Trophoblast cell (in vitro differentiated cells and primary cell): ENCODE results near the gene ITGA11.

Experiments used
- DNase-seq, 2 donors: peaks; one replicate each; pipeline ENCODE4 v3.0.0-alpha.2; 2016
- H2AFZ ChIP-seq: 2 replicates; pipeline ENCODE4 v1.6.1; 2013; ENCODE audit warnings: low read length, moderate library complexity, mild to moderate bottlenecking; ENCODE audit not compliant: insufficient read depth, poor library complexity
- H2AK5ac ChIP-seq: 2 replicates; pipeline ENCODE4 v1.6.1; 2013; ENCODE audit warnings: mild to moderate bottlenecking, low read length
- H2BK120ac ChIP-seq: 2 replicates; pipeline ENCODE4 v1.6.1; 2013; ENCODE audit warnings: low read length, mild to moderate bottlenecking, moderate library complexity; ENCODE audit not compliant: insufficient read depth, poor library complexity
- H2BK12ac ChIP-seq: 2 replicates; pipeline ENCODE4 v1.6.1; 2013; ENCODE audit warnings: mild to moderate bottlenecking, low read length, moderate library complexity
- H2BK5ac ChIP-seq: 2 replicates; pipeline ENCODE4 v1.6.1; 2013; ENCODE audit warnings: low read length, low read depth, moderate library complexity, mild to moderate bottlenecking; ENCODE audit not compliant: poor library complexity
- H3K14ac ChIP-seq: 2 replicates; pipeline ENCODE4 v1.6.1; 2013; ENCODE audit warnings: mild to moderate bottlenecking, low read length
- H3K18ac ChIP-seq: 2 replicates; pipeline ENCODE4 v1.6.1; 2013; ENCODE audit warnings: mild to moderate bottlenecking, low read length
- H3K23ac ChIP-seq: 2 replicates; pipeline ENCODE4 v1.6.1; 2013; ENCODE audit warnings: low read length
- H3K27ac ChIP-seq: 2 replicates; pipeline ENCODE4 v1.5.1; 2013; ENCODE audit warnings: low read depth, mild to moderate bottlenecking, inconsistent platforms, low read length, moderate library complexity
- H3K27me3 ChIP-seq: 2 replicates; pipeline ENCODE4 v1.6.1; 2013; ENCODE audit warnings: inconsistent platforms, mild to moderate bottlenecking, low read length, moderate library complexity; ENCODE audit not compliant: insufficient read depth
- H3K36me3 ChIP-seq, 2 experiments: 1 replicate in 1 of 2; 2 replicates in 1 of 2; pipeline ENCODE4 v1.6.1; 2013; ENCODE audit warnings: low read length in 2 of 2, mild to moderate bottlenecking in 2 of 2, moderate library complexity in 1 of 2; ENCODE audit not compliant: insufficient read depth in 2 of 2, control insufficient read depth in 1 of 2
- H3K4ac ChIP-seq: 2 replicates; pipeline ENCODE4 v1.6.1; 2013; ENCODE audit warnings: low read depth, mild to moderate bottlenecking, low read length, moderate library complexity
- H3K4me1 ChIP-seq, 2 experiments: 1 replicate in 1 of 2; 2 replicates in 1 of 2; pipeline ENCODE4 v1.6.1; 2013; ENCODE audit warnings: low read length in 2 of 2, mild to moderate bottlenecking in 2 of 2, moderate library complexity in 1 of 2; ENCODE audit not compliant: insufficient read depth in 2 of 2, control insufficient read depth in 1 of 2
- H3K4me2 ChIP-seq: 2 replicates; pipeline ENCODE4 v1.6.1; 2013; ENCODE audit warnings: inconsistent platforms, mild to moderate bottlenecking, low read length, moderate library complexity
- H3K4me3 ChIP-seq: 2 replicates; pipeline ENCODE4 v1.5.1; 2013; ENCODE audit warnings: mild to moderate bottlenecking, low read depth, low read length, inconsistent platforms
- H3K79me1 ChIP-seq: one replicate; pipeline ENCODE4 v1.6.1; 2013; ENCODE audit warnings: low read length
- H3K79me2 ChIP-seq: 2 replicates; pipeline ENCODE4 v1.6.1; 2013; ENCODE audit warnings: low read length, mild to moderate bottlenecking; ENCODE audit not compliant: control insufficient read depth, insufficient read depth, poor library complexity
- H3K9ac ChIP-seq: 2 replicates; pipeline ENCODE4 v1.6.1; 2013; ENCODE audit warnings: mild to moderate bottlenecking, low read length
- H3K9me3 ChIP-seq: 2 replicates; pipeline ENCODE4 v1.6.1; 2013; ENCODE audit warnings: low read depth, mild to moderate bottlenecking, control low read depth, inconsistent platforms, low read length; ENCODE audit not compliant: insufficient read depth
- H4K12ac ChIP-seq: 2 replicates; pipeline ENCODE4 v1.6.1; 2013; ENCODE audit warnings: low read depth, mild to moderate bottlenecking, low read length, moderate library complexity
- H4K8ac ChIP-seq: 2 replicates; pipeline ENCODE4 v1.6.1; 2013; ENCODE audit warnings: low read depth, mild to moderate bottlenecking, low read length, moderate library complexity
- H4K91ac ChIP-seq: one replicate; pipeline ENCODE4 v1.6.1; 2013; ENCODE audit warnings: low read depth, mild to moderate bottlenecking, low read length, moderate library complexity
- WGBS: extraction: QIAGEN DNeasy Blood & Tissue Kit; methylation state at CpG from one replicate; pipeline ENCODE4 v1.1.7; 2013; ENCODE audit warnings: missing lambda C conversion rate; ENCODE audit not compliant: insufficient read length, insufficient coverage; ENCODE audit errors: extremely low coverage; 5-methylcytosine and 5-hydroxymethylcytosine counted together

Gene ITGA11

DNA sequence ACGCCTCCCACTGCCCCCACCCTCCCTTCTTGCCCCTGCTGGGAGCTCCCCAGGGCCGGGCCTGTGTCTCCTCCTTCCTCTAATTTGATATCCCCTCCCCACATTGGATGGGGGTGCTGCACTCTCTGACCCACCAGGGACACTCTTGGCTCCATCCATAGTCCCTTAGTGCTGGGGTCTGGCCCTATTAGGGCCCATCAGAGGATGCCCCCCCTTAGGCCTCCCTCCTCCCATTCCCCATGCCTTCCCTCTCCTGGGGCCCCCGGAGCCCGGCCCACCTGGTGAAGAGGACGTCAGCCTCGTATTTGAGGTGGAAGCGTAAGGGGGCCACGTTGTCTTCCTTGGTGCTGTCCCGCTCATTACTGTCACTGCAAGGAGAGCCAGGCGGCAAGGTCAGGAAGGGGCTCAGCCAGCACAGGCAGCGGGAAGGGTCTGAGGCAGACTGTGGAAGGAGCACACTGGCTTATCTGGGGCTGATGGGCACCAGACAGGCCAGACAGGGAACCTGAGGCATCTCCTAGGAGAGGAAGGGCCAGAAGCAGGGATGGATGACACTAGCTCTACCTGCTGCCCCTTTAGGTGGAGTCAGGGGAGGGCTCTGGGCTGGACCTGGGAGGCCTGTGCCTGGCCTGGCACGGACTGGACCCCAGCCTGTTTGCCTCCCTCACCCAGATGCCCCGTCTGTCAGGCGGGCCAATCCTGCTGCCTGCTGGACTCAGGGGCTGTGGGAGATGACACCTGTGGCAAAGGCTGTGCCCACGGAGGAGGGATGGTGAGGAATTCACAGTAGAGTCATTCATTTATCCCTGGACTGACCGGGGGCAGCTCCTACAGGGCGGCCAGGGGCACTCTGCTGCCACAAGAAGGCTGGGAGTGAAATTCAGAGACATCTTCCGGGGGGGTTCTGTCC lies 118.2 kb downstream of the ITGA11 start:
- no CpG with 5 or more reads among the region's 18 CpGs for WGBS
- Histone ChIP-seq H3K36me3 (no peaks in the 10 kb centered on the region), H3K4ac (no peak overlapping the region), H3K14ac (no peak overlapping the region), H3K27me3 (no peaks in the 10 kb centered on the region), H2BK5ac (no peak overlapping the region), H3K4me3 (no peak overlapping the region), H4K91ac (no peak overlapping the region), H3K4me2 (no peak overlapping the region), H3K79me1 (no peaks in the 10 kb centered on the region), H3K18ac (no peak overlapping the region), H3K23ac (no peak overlapping the region), H2BK120ac (no peak overlapping the region), H3K9ac (no peak overlapping the region), H3K4me1 (peaks cover 9 to 12% of the 10 kb centered on the region in 2 experiments), H3K9me3 (no peaks in the 10 kb centered on the region), H2AK5ac (no peak overlapping the region), H4K8ac (no peak overlapping the region), H3K79me2 (no peaks in the 10 kb centered on the region), H2BK12ac (peak overlapping the region; percentile 8), H4K12ac (no peak overlapping the region), H3K27ac (no peak overlapping the region), H2AFZ (no peak overlapping the region)
- DNase-seq = no peak

DNA sequence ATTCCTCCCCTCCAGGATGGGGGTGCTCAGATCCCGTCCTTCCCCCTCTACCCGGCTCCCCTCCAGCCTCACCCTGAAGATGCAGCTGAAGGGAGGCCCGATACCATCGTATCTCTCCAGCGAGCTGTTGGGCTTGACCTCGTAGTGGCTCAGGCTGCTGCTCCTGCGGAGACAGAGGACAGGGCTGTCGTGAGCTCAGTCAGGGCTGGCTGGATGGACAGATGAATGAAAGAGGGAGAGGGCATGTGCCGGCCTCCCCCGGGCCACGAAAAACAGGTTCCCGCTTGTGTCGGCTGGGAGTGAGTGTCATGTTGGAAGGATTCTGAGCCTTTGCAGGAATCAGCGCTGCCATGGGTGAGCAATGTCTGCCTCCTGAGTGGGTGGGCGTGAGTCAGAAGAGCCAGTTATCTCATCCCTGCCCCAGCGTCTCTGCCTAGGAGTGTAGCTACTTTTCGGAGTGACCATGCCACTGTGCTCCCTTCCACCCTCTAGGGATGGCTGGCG lies 119.2 kb downstream of the ITGA11 start:
- Histone ChIP-seq H3K36me3 (no peaks in the 10 kb centered on the region), H3K4ac (no peak overlapping the region), H3K4me3 (no peak overlapping the region), H2BK120ac (no peak overlapping the region), H2AK5ac (no peak overlapping the region), H3K4me2 (no peak overlapping the region), H2BK5ac (no peak overlapping the region), H3K27ac (no peak overlapping the region), H4K8ac (no peak overlapping the region), H3K9ac (no peak overlapping the region), H3K18ac (no peak overlapping the region), H4K12ac (no peak overlapping the region), H2AFZ (no peak overlapping the region), H4K91ac (no peak overlapping the region), H3K4me1 (peaks cover 9 to 12% of the 10 kb centered on the region in 2 experiments), H3K23ac (no peak overlapping the region), H2BK12ac (no peak overlapping the region), H3K79me2 (no peaks in the 10 kb centered on the region), H3K9me3 (no peaks in the 10 kb centered on the region), H3K14ac (no peak overlapping the region), H3K79me1 (no peaks in the 10 kb centered on the region), H3K27me3 (no peaks in the 10 kb centered on the region)
- no peak for DNase-seq
- no CpG with 5 or more reads among the region's 18 CpGs for WGBS

- Histone ChIP-seq H4K91ac (no peak overlapping the region), H2AFZ (no peak overlapping the region), H2AK5ac (no peak overlapping the region), H3K14ac (no peak overlapping the region), H3K23ac (no peak overlapping the region), H2BK120ac (no peak overlapping the region), H2BK12ac (no peak overlapping the region), H3K79me2 (no peaks in the 10 kb centered on the region), H3K4me1 (peaks cover 9 to 12% of the 10 kb centered on the region in 2 experiments), H3K27ac (no peak overlapping the region), H4K12ac (no peak overlapping the region), H3K4me2 (no peak overlapping the region), H3K9me3 (no peaks in the 10 kb centered on the region), H2BK5ac (no peak overlapping the region), H3K18ac (no peak overlapping the region), H3K4ac (no peak overlapping the region), H3K9ac (no peak overlapping the region), H3K79me1 (no peaks in the 10 kb centered on the region), H4K8ac (no peak overlapping the region), H3K27me3 (no peaks in the 10 kb centered on the region), H3K36me3 (no peaks in the 10 kb centered on the region), H3K4me3 (no peak overlapping the region)
- no peak for DNase-seq
- WGBS = no CpG with 5 or more reads among the region's 3 CpGs
Measured at GRCh38 chr15:68311859-68312557, 120.0 kb downstream of the ITGA11 start.

GRCh38 chr15:68311464-68311835 lies 120.5 kb downstream of the ITGA11 start:
- Histone ChIP-seq H3K4me1 (peaks cover 9 to 12% of the 10 kb centered on the region in 2 experiments), H2AK5ac (no peak overlapping the region), H3K4me3 (no peak overlapping the region), H3K79me2 (no peaks in the 10 kb centered on the region), H2BK5ac (no peak overlapping the region), H3K9me3 (no peaks in the 10 kb centered on the region), H3K9ac (no peak overlapping the region), H3K14ac (no peak overlapping the region), H4K8ac (no peak overlapping the region), H3K18ac (no peak overlapping the region), H3K36me3 (no peaks in the 10 kb centered on the region), H3K27ac (no peak overlapping the region), H3K4ac (no peak overlapping the region), H3K79me1 (no peaks in the 10 kb centered on the region), H4K12ac (no peak overlapping the region), H2AFZ (no peak overlapping the region), H3K23ac (no peak overlapping the region), H2BK12ac (no peak overlapping the region), H3K27me3 (no peaks in the 10 kb centered on the region), H3K4me2 (no peak overlapping the region), H2BK120ac (no peak overlapping the region), H4K91ac (no peak overlapping the region)
- no CpG with 5 or more reads among the region's 3 CpGs for WGBS
- DNase-seq = no peak
